Measurements from ENCODE around the gene CCDC187.

GRCh38 chr9:136244969-136245218 lies 59.0 kb downstream of the CCDC187 start:
- TF ChIP-seq, protein P1, sequence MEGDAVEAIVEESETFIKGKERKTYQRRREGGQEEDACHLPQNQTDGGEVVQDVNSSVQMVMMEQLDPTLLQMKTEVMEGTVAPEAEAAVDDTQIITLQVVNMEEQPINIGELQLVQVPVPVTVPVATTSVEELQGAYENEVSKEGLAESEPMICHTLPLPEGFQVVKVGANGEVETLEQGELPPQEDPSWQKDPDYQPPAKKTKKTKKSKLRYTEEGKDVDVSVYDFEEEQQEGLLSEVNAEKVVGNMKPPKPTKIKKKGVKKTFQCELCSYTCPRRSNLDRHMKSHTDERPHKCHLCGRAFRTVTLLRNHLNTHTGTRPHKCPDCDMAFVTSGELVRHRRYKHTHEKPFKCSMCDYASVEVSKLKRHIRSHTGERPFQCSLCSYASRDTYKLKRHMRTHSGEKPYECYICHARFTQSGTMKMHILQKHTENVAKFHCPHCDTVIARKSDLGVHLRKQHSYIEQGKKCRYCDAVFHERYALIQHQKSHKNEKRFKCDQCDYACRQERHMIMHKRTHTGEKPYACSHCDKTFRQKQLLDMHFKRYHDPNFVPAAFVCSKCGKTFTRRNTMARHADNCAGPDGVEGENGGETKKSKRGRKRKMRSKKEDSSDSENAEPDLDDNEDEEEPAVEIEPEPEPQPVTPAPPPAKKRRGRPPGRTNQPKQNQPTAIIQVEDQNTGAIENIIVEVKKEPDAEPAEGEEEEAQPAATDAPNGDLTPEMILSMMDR (IDR thresholded peaks at IDR 0.05) = no peak
- no peak for TF ChIP-seq POLR2A (IDR thresholded peaks at IDR 0.05)

Data from uterus (tissue), 2 donors.